Measurements from ENCODE around the gene ANXA6.

The ANXA6 gene

GRCh38 chr5:151067632-151068432 lies 89.7 kb downstream of the ANXA6 start:
- DNase-seq (ENCODE audit: low read depth, low spot score), result no peak
- Histone ChIP-seq H3K36me3 (ENCODE audit: insufficient read depth, insufficient read length, low read length) (peaks cover 35% of the 10 kb centered on the region), H3K4me1 (ENCODE audit: insufficient read depth, insufficient read length) (no peaks in the 10 kb centered on the region), H3K27me3 (ENCODE audit: insufficient read depth, insufficient read length) (no peaks in the 10 kb centered on the region), H3K9me3 (ENCODE audit: insufficient read depth, low read length) (peaks cover 13% of the 10 kb centered on the region; the same call in 1 of the 2 replicates), H3K4me3 (ENCODE audit: insufficient read length, low read depth) (no peak overlapping the region), H3K9ac (ENCODE audit: insufficient read length, low read depth) (no peak overlapping the region)
- TF ChIP-seq ZNF274 (IDR thresholded peaks at IDR 0.05; ENCODE audit: low read depth, low read length) (no peak), YY1 (IDR thresholded peaks at IDR 0.05; ENCODE audit: insufficient read depth, insufficient read length) (no peak)

DNA sequence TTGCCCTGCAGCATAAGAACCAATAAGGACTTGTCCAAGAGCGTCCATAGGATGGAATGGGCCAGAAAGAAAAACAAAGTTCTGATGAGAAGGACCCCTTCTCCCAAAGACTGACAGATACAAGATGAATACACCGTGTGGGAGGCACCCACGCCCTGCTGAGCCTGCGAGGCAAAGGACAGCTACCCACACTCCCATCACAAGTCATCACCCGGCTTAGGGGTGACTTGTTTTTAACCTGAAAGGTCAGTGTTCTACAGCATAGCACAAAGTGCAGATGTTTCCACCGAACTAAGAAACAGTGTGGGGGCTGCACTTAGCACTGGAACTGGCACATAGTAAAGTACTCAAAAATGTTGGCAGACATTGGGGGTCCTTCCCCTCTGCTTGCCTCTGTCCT lies 90.7 kb downstream of the ANXA6 start:
- Histone ChIP-seq H3K9me3 (ENCODE audit: insufficient read depth, low read length) (peaks cover 13% of the 10 kb centered on the region; the same call in 1 of the 2 replicates), H3K4me3 (ENCODE audit: insufficient read length, low read depth) (no peak overlapping the region), H3K4me1 (ENCODE audit: insufficient read depth, insufficient read length) (no peaks in the 10 kb centered on the region), H3K9ac (ENCODE audit: insufficient read length, low read depth) (no peak overlapping the region), H3K27me3 (ENCODE audit: insufficient read depth, insufficient read length) (no peaks in the 10 kb centered on the region), H3K36me3 (ENCODE audit: insufficient read depth, insufficient read length, low read length) (peaks cover 44% of the 10 kb centered on the region)
- no peak for DNase-seq (ENCODE audit: low read depth, low spot score)
- TF ChIP-seq SUZ12 (IDR thresholded peaks at IDR 0.05; ENCODE audit: extremely low read depth, insufficient read depth, insufficient read length) (no peak), YY1 (IDR thresholded peaks at IDR 0.05; ENCODE audit: insufficient read depth, insufficient read length) (no peak), ZNF274 (IDR thresholded peaks at IDR 0.05; ENCODE audit: low read depth, low read length) (no peak)

GRCh38 chr5:151065609-151066008 lies 92.0 kb downstream of the ANXA6 start:
- peaks cover 48% of the 10 kb centered on the region for H3K36me3 ChIP-seq (ENCODE audit: insufficient read depth, insufficient read length, low read length)
- H3K9me3 ChIP-seq (ENCODE audit: insufficient read depth, low read length), result peaks cover 13% of the 10 kb centered on the region; the same call in 1 of the 2 replicates
- TF ChIP-seq SUZ12 (IDR thresholded peaks at IDR 0.05; ENCODE audit: extremely low read depth, insufficient read depth, insufficient read length) (no peak), YY1 (IDR thresholded peaks at IDR 0.05; ENCODE audit: insufficient read depth, insufficient read length) (no peak), ZNF274 (IDR thresholded peaks at IDR 0.05; ENCODE audit: low read depth, low read length) (no peak)
- H3K4me3 ChIP-seq (ENCODE audit: insufficient read length, low read depth), result no peak overlapping the region
- no peak for DNase-seq (ENCODE audit: low read depth, low spot score)
- H3K27me3 ChIP-seq (ENCODE audit: insufficient read depth, insufficient read length), result no peaks in the 10 kb centered on the region
- H3K4me1 ChIP-seq (ENCODE audit: insufficient read depth, insufficient read length), result no peaks in the 10 kb centered on the region
- H3K9ac ChIP-seq (ENCODE audit: insufficient read length, low read depth), result no peak overlapping the region

- H3K36me3 ChIP-seq (ENCODE audit: insufficient read depth, insufficient read length, low read length), result peaks cover 49% of the 10 kb centered on the region
- no peak overlapping the region for H3K9ac ChIP-seq (ENCODE audit: insufficient read length, low read depth)
- no peak overlapping the region for H3K4me3 ChIP-seq (ENCODE audit: insufficient read length, low read depth)
- H3K27me3 ChIP-seq (ENCODE audit: insufficient read depth, insufficient read length), result no peaks in the 10 kb centered on the region
- peaks cover 13% of the 10 kb centered on the region; the same call in 1 of the 2 replicates for H3K9me3 ChIP-seq (ENCODE audit: insufficient read depth, low read length)
- peaks cover 2% of the 10 kb centered on the region for H3K4me1 ChIP-seq (ENCODE audit: insufficient read depth, insufficient read length)
- no peak for TF ChIP-seq SUZ12 (IDR thresholded peaks at IDR 0.05; ENCODE audit: extremely low read depth, insufficient read depth, insufficient read length)
- no peak for TF ChIP-seq ZNF274 (IDR thresholded peaks at IDR 0.05; ENCODE audit: low read depth, low read length)
- TF ChIP-seq YY1 (IDR thresholded peaks at IDR 0.05; ENCODE audit: insufficient read depth, insufficient read length), result no peak
- no peak for DNase-seq (ENCODE audit: low read depth, low spot score)
Measured at GRCh38 chr5:151064916-151065499, 92.6 kb downstream of the ANXA6 start.

DNA sequence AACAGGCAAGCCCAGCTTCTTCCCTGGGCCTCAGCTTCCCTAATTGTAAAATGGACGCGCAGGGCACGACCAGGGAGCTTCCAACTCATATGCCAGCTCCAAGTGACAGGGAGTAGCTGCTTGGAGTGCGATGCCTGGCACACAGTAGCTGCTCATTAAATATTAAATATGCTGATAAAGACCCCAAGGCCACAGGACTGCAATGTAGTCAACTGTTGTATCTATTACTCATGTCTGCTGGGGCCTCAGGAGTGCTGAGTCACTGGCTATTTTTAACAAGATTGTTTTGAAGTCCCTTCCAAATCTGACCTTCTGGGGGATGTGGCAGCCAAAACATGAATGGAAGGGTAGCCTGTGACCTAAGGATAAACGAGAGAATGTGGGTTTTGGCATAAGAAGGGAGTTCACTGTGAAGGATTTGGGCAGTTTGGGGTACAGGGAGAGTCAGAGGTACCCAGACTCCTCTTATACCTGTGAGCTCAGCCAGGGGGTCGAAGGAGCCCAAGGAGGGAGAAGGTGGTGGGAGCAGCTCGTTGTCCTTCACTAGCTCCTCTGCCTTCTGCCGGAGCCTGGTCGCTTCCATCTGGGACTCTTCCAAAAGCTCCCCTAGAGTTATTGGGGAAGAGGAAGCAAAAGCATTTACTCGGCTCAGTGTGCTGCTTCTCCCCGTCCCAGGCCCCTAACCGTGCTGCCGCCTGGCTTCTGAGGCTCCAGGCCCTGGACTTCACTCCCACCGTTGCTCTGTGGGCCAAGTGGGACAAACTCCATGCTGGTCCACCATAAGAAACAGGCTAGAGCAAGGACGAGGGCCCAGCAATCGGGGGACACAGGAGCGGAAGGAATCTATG lies 94.2 kb downstream of the ANXA6 start:
- no peaks in the 10 kb centered on the region for H3K27me3 ChIP-seq (ENCODE audit: insufficient read depth, insufficient read length)
- TF ChIP-seq YY1 (IDR thresholded peaks at IDR 0.05; ENCODE audit: insufficient read depth, insufficient read length) (no peak), ZNF274 (IDR thresholded peaks at IDR 0.05; ENCODE audit: low read depth, low read length) (no peak), SUZ12 (IDR thresholded peaks at IDR 0.05; ENCODE audit: extremely low read depth, insufficient read depth, insufficient read length) (no peak)
- peaks cover 59% of the 10 kb centered on the region for H3K36me3 ChIP-seq (ENCODE audit: insufficient read depth, insufficient read length, low read length)
- H3K9ac ChIP-seq (ENCODE audit: insufficient read length, low read depth), result no peak overlapping the region
- H3K4me1 ChIP-seq (ENCODE audit: insufficient read depth, insufficient read length), result peaks cover 2% of the 10 kb centered on the region
- H3K4me3 ChIP-seq (ENCODE audit: insufficient read length, low read depth), result no peak overlapping the region
- peaks cover 11% of the 10 kb centered on the region; the same call in 1 of the 2 replicates for H3K9me3 ChIP-seq (ENCODE audit: insufficient read depth, low read length)
- DNase-seq (ENCODE audit: low read depth, low spot score), result no peak

- no peak for TF ChIP-seq YY1 (IDR thresholded peaks at IDR 0.05; ENCODE audit: insufficient read depth, insufficient read length)
- TF ChIP-seq SUZ12 (IDR thresholded peaks at IDR 0.05; ENCODE audit: extremely low read depth, insufficient read depth, insufficient read length), result no peak
- no peak for TF ChIP-seq ZNF274 (IDR thresholded peaks at IDR 0.05; ENCODE audit: low read depth, low read length)
- no peak for DNase-seq (ENCODE audit: low read depth, low spot score)
- no peaks in the 10 kb centered on the region for H3K27me3 ChIP-seq (ENCODE audit: insufficient read depth, insufficient read length)
- H3K9ac ChIP-seq (ENCODE audit: insufficient read length, low read depth), result no peak overlapping the region
- peaks cover 2% of the 10 kb centered on the region for H3K4me1 ChIP-seq (ENCODE audit: insufficient read depth, insufficient read length)
- no peak overlapping the region for H3K4me3 ChIP-seq (ENCODE audit: insufficient read length, low read depth)
- peaks cover 60% of the 10 kb centered on the region for H3K36me3 ChIP-seq (ENCODE audit: insufficient read depth, insufficient read length, low read length)
- peaks cover 3% of the 10 kb centered on the region; the same call in 1 of the 2 replicates for H3K9me3 ChIP-seq (ENCODE audit: insufficient read depth, low read length)
Measured at GRCh38 chr5:151062405-151063141, 95.0 kb downstream of the ANXA6 start.

Data from NT2/D1 (cell line).